HG03520 (cell line): Measurements from ENCODE around the gene MTCH1.

Source experiments
- ATAC-seq: cut with Tn5 transposase; IDR thresholded peaks from one replicate; pipeline ENCODE4 v1.9.1; 2021; ENCODE audit warnings: mild to moderate bottlenecking, moderate library complexity; ENCODE audit not compliant: unreplicated experiment

The MTCH1 gene

GRCh38 chr6:36929152-36929551, 56.8 kb downstream of the MTCH1 start:
- ATAC-seq = no peak

DNA sequence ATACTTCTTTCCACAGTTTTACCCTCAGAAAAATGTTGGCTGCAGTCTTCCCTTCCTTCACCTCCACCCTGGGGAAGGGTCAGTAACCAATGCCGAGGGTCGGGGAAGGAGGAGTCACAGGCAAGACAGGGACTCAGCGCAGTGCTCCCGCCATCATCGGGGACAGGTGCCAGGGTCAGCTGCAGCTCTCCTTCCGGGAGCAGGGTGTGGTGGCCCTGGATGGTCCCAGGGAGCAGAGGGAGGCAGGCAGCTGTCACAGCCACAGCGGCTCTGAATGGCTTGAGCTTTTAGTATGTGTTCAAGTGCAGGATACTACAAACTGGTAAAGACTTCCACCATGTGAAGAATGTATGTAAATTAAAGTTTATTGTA, 57.5 kb downstream of the MTCH1 start:
- ATAC-seq = no peak

GRCh38 chr6:36927691-36928546, 58.1 kb downstream of the MTCH1 start:
- ATAC-seq = no peak

GRCh38 chr6:36926708-36927513, 59.1 kb downstream of the MTCH1 start:
- no peak for ATAC-seq

- ATAC-seq = no peak
Measured at GRCh38 chr6:36925809-36926208, 60.2 kb downstream of the MTCH1 start.

DNA sequence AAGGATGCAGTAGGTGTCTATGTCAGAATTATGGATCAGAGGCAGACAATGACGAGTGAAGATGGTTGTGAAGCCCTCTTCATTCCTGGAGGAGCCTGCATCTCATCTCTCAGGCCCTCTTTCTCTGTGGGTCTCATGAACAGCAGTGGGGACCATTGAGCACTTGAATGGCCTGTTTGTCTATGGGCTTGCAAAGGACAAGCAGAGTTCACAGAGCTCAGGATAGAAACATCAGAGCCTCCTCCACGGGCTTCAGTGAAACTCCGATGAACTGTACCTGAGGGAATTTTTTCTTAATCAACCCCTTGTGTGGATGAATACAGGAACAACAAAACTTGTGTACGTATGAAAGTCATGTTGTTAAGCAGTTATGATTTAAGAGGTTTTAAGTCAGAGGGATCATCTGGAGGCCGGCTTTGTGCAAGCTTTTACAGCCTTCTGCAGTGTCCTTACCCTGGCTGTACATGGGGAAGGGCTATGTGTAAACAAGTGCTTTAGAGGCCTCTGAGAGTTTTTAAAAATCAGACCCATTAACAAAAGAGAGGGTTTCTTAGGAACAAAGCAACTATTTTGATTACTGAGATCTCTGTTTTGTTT, 61.1 kb downstream of the MTCH1 start:
- no peak for ATAC-seq

- no peak for ATAC-seq
Measured at GRCh38 chr6:36924131-36924530, 61.9 kb downstream of the MTCH1 start.

DNA sequence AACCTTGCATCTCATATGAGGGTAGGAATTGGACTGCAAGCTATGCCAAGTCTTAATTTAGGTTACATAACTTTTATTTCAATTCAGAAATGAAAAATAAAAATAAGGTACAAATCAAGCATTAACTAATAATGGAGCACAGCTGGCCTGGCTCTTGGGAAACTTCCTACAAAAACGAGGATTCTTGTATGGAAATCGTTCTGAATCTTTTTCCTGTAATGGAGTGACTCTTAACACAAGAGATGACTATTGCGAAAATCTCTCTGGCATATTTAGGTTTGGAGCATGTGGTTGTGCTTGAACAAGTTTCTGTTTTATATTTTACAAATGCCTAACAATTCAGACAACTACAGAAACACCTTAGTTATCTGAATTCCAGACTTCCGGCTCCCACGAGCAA, 65.5 kb downstream of the MTCH1 start:
- no peak for ATAC-seq

- no peak for ATAC-seq
Measured at GRCh38 chr6:36920049-36920448, 65.9 kb downstream of the MTCH1 start.
